ENCODE results near the gene FRMD3.

The FRMD3 gene

DNA sequence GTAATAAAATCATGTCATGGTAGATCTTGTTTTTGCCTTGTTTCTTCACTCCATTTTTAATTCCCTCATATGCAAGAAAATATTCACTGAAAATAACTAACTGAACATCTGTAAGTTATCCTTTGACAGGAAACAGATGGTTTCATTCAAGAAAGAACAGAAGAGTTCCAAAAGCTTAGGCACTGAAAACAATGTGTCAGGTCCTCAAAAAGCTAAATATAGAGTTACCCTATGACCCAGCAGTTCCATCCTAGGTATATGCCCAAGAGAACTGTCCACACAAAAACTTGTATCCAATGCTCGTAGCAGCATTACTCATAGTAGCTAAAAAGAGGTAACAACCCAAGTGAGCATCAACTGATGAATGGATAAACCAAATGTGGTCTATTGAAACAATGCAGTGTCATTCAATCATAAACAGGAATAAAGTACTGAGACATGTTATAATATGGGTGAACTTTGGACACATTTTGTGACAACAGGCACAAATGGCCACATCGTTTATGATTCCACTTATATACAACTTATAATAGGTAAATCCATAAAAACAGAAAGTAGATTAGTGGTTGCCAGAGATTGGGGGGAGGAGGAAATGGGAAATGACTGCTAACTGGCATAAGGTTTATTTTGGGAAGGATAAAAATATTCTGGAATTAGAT is 231.0 kb downstream of the FRMD3 start:
- DNase-seq (ENCODE audit: low read depth), result no peak
- TF ChIP-seq, protein P1, sequence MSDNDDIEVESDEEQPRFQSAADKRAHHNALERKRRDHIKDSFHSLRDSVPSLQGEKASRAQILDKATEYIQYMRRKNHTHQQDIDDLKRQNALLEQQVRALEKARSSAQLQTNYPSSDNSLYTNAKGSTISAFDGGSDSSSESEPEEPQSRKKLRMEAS (IDR thresholded peaks at IDR 0.05; ENCODE audit: low read depth, low read length), result no peak
- TF ChIP-seq, protein P2, sequence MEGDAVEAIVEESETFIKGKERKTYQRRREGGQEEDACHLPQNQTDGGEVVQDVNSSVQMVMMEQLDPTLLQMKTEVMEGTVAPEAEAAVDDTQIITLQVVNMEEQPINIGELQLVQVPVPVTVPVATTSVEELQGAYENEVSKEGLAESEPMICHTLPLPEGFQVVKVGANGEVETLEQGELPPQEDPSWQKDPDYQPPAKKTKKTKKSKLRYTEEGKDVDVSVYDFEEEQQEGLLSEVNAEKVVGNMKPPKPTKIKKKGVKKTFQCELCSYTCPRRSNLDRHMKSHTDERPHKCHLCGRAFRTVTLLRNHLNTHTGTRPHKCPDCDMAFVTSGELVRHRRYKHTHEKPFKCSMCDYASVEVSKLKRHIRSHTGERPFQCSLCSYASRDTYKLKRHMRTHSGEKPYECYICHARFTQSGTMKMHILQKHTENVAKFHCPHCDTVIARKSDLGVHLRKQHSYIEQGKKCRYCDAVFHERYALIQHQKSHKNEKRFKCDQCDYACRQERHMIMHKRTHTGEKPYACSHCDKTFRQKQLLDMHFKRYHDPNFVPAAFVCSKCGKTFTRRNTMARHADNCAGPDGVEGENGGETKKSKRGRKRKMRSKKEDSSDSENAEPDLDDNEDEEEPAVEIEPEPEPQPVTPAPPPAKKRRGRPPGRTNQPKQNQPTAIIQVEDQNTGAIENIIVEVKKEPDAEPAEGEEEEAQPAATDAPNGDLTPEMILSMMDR (IDR thresholded peaks at IDR 0.05; ENCODE audit: low read depth, low read length), result no peak
- TF ChIP-seq MYC (IDR thresholded peaks at IDR 0.05; ENCODE audit: low read depth, low read length) (no peak), POLR2A (IDR thresholded peaks at IDR 0.05; ENCODE audit: extremely low read depth, insufficient read length) (no peak)
- no peak overlapping the region for H3K4me3 ChIP-seq (ENCODE audit: low read depth, low read length)

DNA sequence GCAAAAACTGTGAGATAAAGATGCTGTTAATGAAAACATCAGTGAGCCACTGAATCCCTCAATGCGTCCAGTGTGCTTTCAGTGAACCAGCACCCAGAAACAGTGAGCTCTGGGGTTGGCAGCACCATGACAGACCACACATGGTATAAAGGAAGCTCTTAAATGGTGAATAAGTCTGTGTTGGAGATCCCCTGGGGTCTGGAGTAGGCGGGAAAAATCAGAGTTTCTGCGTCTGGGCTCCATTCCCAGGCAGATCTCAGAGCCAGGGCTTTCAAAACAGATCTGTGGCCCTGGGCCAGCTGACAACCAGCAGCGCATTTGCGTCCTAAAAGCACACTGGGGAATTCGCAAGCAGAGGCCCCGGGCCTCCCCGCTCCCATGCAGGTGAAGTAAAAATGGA is 233.5 kb downstream of the FRMD3 start:
- TF ChIP-seq, protein P2 (IDR thresholded peaks at IDR 0.05; ENCODE audit: low read depth, low read length), result no peak
- TF ChIP-seq MYC (IDR thresholded peaks at IDR 0.05; ENCODE audit: low read depth, low read length), result no peak
- no peak for TF ChIP-seq POLR2A (IDR thresholded peaks at IDR 0.05; ENCODE audit: extremely low read depth, insufficient read length)
- TF ChIP-seq, protein P1 (IDR thresholded peaks at IDR 0.05; ENCODE audit: low read depth, low read length), result no peak
- H3K4me3 ChIP-seq (ENCODE audit: low read depth, low read length), result no peak overlapping the region
- no peak for DNase-seq (ENCODE audit: low read depth)

DNA sequence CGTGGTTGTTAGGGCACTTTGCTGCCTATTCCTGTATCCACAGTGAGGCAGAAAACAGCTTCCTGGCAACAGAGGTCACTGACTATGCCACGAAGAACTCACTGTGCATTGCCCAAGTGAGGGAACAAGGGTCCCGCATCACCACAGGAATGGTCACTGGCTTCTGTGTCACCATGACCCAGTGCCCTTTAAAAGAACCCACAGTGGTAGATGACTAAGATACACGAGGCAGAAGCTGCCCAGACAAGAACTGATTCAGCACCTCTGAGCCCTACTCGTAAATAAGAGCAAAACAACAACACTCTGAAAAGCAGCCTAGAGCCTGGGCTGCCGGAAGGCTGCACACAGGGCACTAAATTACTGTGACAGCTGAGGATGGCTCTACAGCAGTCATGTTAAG is 238.6 kb downstream of the FRMD3 start:
- TF ChIP-seq, protein P1 (IDR thresholded peaks at IDR 0.05; ENCODE audit: low read depth, low read length), result no peak
- TF ChIP-seq, protein P2 (IDR thresholded peaks at IDR 0.05; ENCODE audit: low read depth, low read length), result no peak
- TF ChIP-seq POLR2A (IDR thresholded peaks at IDR 0.05; ENCODE audit: extremely low read depth, insufficient read length) (no peak), MYC (IDR thresholded peaks at IDR 0.05; ENCODE audit: low read depth, low read length) (no peak)
- DNase-seq (ENCODE audit: low read depth), result no peak
- no peak overlapping the region for H3K4me3 ChIP-seq (ENCODE audit: low read depth, low read length)

DNA sequence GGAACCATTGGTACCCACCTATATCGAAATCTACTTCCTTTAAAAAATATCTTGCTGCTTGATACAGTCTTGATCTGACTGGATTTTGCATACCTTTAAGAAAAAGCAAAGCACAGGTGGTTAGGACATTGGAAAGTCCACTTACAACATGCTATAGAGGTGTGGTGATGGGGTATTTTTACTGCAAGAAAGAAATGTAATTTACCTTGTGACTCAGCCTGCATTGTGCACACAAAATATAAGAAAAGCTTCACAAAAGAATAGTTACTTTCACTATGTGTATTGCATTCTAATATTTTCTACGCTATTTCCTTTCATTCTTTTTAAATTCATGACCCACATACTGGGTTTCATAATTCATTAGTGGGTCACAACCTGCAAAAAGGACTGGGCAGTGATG is 239.1 kb downstream of the FRMD3 start:
- no peak overlapping the region for H3K4me3 ChIP-seq (ENCODE audit: low read depth, low read length)
- TF ChIP-seq MYC (IDR thresholded peaks at IDR 0.05; ENCODE audit: low read depth, low read length) (no peak), POLR2A (IDR thresholded peaks at IDR 0.05; ENCODE audit: extremely low read depth, insufficient read length) (no peak)
- TF ChIP-seq, protein P1 (IDR thresholded peaks at IDR 0.05; ENCODE audit: low read depth, low read length), result no peak
- TF ChIP-seq, protein P2 (IDR thresholded peaks at IDR 0.05; ENCODE audit: low read depth, low read length), result no peak
- DNase-seq (ENCODE audit: low read depth), result no peak

DNA sequence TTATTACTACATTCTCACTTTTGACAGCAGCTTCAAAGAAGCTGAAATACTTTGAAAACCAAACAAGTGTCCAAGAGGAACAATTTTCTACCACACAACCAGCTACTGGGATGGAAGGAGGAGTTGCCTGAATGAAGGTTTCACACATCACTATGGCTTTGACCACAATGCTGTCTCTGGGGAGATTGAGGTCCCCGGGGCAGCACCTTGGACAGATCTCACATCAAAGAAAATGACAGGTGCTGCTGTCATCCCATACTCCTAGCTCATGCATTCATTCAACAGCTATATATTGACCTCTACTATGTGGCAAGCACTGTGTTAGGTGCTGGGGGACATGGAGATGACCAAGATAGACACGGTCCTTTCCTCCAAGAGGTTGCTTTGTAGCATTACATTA is 242.1 kb downstream of the FRMD3 start:
- DNase-seq (ENCODE audit: low read depth), result peak; percentile 36
- H3K4me3 ChIP-seq (ENCODE audit: low read depth, low read length), result no peak overlapping the region
- TF ChIP-seq, protein P1 (IDR thresholded peaks at IDR 0.05; ENCODE audit: low read depth, low read length), result no peak
- TF ChIP-seq POLR2A (IDR thresholded peaks at IDR 0.05; ENCODE audit: extremely low read depth, insufficient read length) (no peak), MYC (IDR thresholded peaks at IDR 0.05; ENCODE audit: low read depth, low read length) (no peak)
- TF ChIP-seq, protein P2 (IDR thresholded peaks at IDR 0.05; ENCODE audit: low read depth, low read length), result no peak

Data from NB4 (cell line).